NB4 (cell line): Measurements from ENCODE around the gene ABCC11.

Experiments
- POLR2A ChIP-seq: IDR thresholded peaks from 2 replicates; pipeline ENCODE4 v1.6.1; 2011; ENCODE audit warnings: mild to moderate bottlenecking; ENCODE audit not compliant: insufficient read length; ENCODE audit errors: extremely low read depth
- TF ChIP-seq, protein P1 (sequence below): IDR thresholded peaks from one replicate; pipeline ENCODE4 v1.5.1; 2012; ENCODE audit warnings: low read depth, low read length

DNA sequence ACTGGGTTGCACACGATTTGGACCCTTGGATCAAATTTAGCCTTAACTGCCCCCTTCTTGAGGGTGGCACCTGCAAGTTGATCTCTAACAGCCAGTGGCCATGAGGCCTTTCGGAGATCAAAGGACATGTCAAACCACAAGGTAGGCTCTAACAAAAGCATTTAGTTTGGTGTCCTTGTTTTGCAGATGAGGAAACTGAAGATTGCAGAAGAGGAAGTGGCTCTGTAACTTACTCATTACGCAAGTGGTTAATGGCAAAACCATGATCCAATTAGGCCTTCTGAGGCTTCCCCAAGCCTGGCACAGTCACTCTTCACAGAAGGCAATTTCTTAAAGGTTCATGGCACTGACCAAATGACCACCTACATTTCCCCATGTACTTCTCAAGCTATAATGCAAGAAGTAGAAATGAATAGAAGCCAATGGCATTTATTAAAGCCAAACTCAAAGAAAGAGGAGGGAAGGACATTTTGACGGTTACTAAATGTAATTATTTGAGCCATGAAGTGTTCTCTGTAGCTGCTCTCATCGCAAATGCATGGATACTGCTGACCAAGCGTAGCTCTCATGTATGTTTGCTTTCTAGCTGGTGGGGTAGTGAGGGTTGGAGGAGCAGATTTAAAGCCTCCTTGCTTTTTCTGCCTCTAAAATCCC, 58.8 kb downstream of the ABCC11 start:
- TF ChIP-seq, protein P1, sequence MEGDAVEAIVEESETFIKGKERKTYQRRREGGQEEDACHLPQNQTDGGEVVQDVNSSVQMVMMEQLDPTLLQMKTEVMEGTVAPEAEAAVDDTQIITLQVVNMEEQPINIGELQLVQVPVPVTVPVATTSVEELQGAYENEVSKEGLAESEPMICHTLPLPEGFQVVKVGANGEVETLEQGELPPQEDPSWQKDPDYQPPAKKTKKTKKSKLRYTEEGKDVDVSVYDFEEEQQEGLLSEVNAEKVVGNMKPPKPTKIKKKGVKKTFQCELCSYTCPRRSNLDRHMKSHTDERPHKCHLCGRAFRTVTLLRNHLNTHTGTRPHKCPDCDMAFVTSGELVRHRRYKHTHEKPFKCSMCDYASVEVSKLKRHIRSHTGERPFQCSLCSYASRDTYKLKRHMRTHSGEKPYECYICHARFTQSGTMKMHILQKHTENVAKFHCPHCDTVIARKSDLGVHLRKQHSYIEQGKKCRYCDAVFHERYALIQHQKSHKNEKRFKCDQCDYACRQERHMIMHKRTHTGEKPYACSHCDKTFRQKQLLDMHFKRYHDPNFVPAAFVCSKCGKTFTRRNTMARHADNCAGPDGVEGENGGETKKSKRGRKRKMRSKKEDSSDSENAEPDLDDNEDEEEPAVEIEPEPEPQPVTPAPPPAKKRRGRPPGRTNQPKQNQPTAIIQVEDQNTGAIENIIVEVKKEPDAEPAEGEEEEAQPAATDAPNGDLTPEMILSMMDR = no peak
- no peak for TF ChIP-seq POLR2A
